ENCODE measurements around the gene SLC35A5. TPM values are rescaled to one million over a fixed set of nuclear protein-coding genes. Genes with fewer than 3 reads are reported as not detected.
A peak's percentile ranks its signal among the peaks of the same experiment; 100 is the strongest.
"Not testable (repeated sequence)": the region's sequence is repeated elsewhere in the genome, so short reads cannot be mapped to it uniquely, and the experiment has no call there.

The SLC35A5 gene
- total RNA-seq, 1 experiment from 2014 or later: 46.5 TPM

DNA sequence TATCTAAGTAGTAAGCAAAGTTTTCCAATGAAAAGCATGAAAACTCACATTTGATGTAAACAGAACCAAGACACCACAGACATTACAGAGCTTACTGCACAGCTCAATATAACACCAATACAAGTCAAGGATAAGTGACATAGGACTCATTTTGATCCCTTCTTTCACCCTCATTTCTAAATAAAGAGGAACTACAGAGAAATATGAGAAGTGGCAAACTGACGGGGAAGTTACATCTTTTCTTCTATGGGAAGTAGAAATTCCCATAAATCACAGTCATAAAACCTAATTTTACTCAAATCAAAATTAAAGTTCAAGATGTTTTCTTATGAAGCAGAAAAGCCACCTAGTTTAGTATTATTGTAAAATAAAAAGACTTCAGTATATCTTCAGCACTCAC, 3.9 kb upstream of the SLC35A5 start:
- H3K9me3 ChIP-seq (replicated peaks): no peaks in the 10 kb centered on the region
- H3K4me1 ChIP-seq (replicated peaks): no peaks in the 10 kb centered on the region
- no peak overlapping the region for H3K27ac ChIP-seq
- DNase-seq (ENCODE audit: low read depth in 1 of 2, low spot score in 2 of 2): no peak
- H3K4me3 ChIP-seq: no peak overlapping the region
- no peaks in the 10 kb centered on the region for H3K27me3 ChIP-seq (replicated peaks)
- H3K36me3 ChIP-seq: peaks cover 18% of the 10 kb centered on the region

DNA sequence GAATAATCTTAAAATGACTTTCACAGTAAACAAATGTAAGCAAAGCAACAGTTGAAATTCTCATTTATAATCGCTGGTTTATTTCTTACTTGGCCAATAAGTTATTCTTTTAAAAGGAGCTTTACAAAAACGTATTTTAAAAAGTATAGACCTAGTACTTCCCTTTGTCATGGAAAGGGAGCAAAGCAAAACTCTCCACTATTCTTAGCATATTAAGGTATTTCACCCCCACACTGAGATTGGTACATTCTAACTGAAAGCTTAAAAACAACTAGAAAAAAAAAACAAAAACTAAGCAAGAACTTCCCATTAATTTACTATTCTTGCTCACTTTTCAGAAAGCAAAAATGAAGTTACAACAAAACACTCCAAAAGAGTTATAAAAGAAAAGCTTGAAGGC, 1.5 kb upstream of the SLC35A5 start:
- no peaks in the 10 kb centered on the region for H3K9me3 ChIP-seq (replicated peaks)
- no peak for DNase-seq (ENCODE audit: low read depth in 1 of 2, low spot score in 2 of 2)
- no peaks in the 10 kb centered on the region for H3K27me3 ChIP-seq (replicated peaks)
- H3K27ac ChIP-seq: peak overlapping the region; percentile 79; the same call in 1 of the 2 replicates
- peaks cover 18% of the 10 kb centered on the region for H3K36me3 ChIP-seq
- H3K4me3 ChIP-seq: peak overlapping the region; percentile 53
- peaks cover 4% of the 10 kb centered on the region; the same call in 1 of the 2 replicates for H3K4me1 ChIP-seq (replicated peaks)

DNA sequence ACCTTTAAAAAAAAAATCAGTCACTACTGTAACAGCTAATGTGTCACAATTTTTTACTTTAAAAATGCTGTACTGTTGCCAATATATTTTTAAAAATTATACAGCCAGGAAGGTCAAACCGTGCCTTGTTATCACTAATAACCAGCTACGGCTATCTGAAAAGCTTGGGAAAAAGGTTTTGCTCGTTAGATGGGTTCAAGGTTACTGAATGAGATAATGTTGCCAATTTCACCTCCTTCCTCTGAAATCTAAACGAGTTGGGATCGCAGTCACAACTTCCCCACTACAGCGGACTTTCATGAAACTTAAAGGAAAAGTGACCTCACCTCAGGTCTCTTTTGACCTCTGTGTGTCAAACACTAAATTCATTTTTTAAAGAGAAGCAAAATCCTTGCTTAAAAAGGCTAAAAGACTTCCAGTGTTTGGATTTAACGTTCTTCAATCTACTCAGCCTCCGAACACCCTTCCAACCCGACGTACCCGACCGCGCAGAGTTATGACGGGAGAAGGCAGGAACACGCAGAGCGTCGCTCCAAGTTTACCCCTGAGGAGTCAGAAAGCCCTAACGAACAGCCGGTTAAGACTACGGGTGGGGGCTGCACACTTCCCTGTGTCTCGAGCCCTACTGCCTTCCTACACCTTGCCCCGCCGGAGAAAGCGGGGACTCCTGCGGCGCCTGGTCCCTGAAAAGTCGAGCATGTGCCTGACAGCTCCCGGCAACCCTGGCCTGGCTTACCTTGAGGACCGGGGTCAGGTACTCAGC, 943 bp upstream of the SLC35A5 start:
- H3K27ac ChIP-seq: peak overlapping the region; percentile 79
- no peaks in the 10 kb centered on the region for H3K27me3 ChIP-seq (replicated peaks)
- peak overlapping the region; percentile 53 for H3K4me3 ChIP-seq
- no peaks in the 10 kb centered on the region for H3K9me3 ChIP-seq (replicated peaks)
- peaks cover 4% of the 10 kb centered on the region; the same call in 1 of the 2 replicates for H3K4me1 ChIP-seq (replicated peaks)
- peak; percentile 75 to 80 for DNase-seq (ENCODE audit: low read depth in 1 of 2, low spot score in 2 of 2)
- peaks cover 15% of the 10 kb centered on the region for H3K36me3 ChIP-seq

DNA sequence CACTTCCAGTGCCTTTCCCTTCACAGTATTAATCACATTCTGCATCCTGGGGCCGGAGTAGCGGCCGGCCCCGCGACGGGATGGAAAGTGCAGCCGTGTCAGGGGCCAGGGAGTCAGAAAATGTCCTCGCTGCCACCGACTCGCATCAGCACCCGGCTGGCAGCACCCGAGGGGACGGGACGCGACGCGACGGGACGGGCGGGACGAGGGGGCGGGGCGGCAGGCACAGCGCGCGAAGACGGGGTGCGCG, 436 bp upstream of the SLC35A5 start:
- Histone ChIP-seq H3K9me3 (replicated peaks) (no peaks in the 10 kb centered on the region), H3K27me3 (replicated peaks) (no peaks in the 10 kb centered on the region), H3K36me3 (peaks cover 13% of the 10 kb centered on the region; the same call in 1 of the 2 replicates), H3K27ac (peak overlapping the region; percentile 79), H3K4me1 (replicated peaks) (peaks cover 4% of the 10 kb centered on the region; the same call in 1 of the 2 replicates), H3K4me3 (peak overlapping the region; percentile 53)
- no peak for DNase-seq (ENCODE audit: low read depth in 1 of 2, low spot score in 2 of 2)

DNA sequence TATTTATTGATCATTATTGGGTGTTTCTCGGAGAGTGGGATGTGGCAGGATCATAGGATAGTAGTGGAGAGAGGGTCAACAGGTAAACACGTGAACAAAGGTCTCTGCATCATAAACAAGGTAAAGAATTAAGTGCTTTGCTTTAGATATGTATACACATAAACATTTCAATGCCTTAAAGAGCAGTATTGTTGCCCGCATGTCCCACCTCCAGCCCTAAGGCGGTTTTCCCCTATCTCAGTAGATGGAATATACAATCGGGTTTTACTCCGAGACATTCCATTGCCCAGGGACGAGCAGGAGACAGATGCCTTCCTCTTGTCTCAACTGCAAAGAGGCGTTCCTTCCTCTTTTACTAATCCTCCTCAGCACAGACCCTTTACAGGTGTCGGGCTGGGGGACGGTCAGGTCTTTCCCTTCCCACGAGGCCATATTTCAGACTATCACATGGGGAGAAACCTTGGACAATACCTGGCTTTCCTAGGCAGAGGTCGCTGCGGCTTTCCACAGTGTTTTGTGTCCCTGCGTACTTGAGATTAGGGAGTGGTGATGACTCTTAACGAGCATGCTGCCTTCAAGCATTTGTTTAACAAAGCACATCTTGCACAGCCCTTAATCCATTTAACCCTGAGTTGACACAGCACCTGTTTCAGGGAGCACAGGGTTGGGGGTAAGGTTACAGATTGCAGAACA, 2.5 kb downstream of the SLC35A5 start:
- H3K27ac ChIP-seq; H3K36me3 ChIP-seq; H3K4me1 ChIP-seq (replicated peaks); H3K27me3 ChIP-seq (replicated peaks); DNase-seq (ENCODE audit: low read depth in 1 of 2, low spot score in 2 of 2); H3K4me3 ChIP-seq; H3K9me3 ChIP-seq (replicated peaks): not testable (repeated sequence)

DNA sequence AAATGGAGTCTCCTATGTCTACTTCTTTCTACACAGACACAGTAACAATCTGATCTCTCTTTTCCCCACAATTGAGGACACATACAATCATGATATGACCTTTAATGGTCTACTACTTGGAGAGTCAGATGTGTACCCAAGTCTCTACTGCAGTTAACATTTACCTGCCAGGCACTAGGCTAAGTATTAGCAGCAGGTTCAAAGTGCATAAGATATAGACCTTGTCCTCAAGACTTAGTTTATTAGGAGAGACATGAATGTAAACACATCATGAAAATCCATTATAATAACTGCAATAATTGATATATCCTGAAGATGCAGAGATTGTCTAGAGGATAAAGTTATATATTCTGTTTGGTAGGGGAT, 3.1 kb downstream of the SLC35A5 start:
- Histone ChIP-seq H3K9me3 (replicated peaks) (no peaks in the 10 kb centered on the region), H3K27me3 (replicated peaks) (no peaks in the 10 kb centered on the region), H3K4me3 (no peak overlapping the region), H3K4me1 (replicated peaks) (peaks cover 4% of the 10 kb centered on the region; the same call in 1 of the 2 replicates), H3K36me3 (peaks cover 6% of the 10 kb centered on the region; the same call in 1 of the 2 replicates), H3K27ac (no peak overlapping the region)
- no peak for DNase-seq (ENCODE audit: low read depth in 1 of 2, low spot score in 2 of 2)

DNA sequence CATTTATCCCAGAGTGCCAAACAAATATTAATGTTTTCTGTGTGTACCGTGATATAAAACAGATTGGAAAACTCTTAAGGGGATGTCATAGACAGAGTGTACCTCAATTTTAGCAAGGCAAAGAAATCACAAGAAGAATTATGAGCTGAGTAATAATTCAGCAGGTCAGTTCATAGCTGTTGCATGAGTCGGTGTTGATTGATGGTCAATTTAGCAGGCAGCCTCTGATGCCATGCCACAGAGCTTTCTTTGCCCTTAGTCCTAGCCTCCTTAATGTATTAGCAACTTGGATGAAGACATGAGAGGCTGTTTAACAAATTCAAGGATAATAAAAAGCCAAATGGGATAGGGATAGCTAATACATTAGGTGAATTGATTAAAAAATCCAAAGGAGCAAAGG, 6.8 kb downstream of the SLC35A5 start:
- Histone ChIP-seq H3K27me3 (replicated peaks) (no peaks in the 10 kb centered on the region), H3K9me3 (replicated peaks) (no peaks in the 10 kb centered on the region), H3K36me3 (peaks cover 14% of the 10 kb centered on the region; the same call in 1 of the 2 replicates), H3K27ac (no peak overlapping the region), H3K4me3 (no peak overlapping the region), H3K4me1 (replicated peaks) (no peaks in the 10 kb centered on the region)
- DNase-seq (ENCODE audit: low read depth in 1 of 2, low spot score in 2 of 2): no peak

DNA sequence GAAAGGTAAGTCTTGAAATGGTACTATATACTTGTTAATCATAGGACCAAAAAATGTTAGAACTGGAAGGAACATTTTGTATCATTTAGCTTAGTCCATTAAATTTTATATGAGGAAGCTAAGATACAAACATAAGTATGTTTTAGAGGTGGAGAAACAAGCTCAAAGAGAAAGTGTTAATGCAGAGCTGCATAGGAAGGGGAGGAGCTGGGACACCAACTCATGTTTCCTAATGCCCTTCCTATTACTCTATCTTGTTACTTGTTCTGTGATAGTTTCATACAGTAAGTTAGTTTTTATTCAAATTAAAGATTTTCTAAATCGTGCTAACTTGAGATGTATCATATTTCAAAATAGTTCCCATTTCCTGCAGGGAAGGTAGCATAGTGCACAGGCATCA, 7.4 kb downstream of the SLC35A5 start:
- Histone ChIP-seq H3K27me3 (replicated peaks) (no peaks in the 10 kb centered on the region), H3K27ac (no peak overlapping the region), H3K4me3 (no peak overlapping the region), H3K36me3 (peaks cover 14% of the 10 kb centered on the region; the same call in 1 of the 2 replicates), H3K9me3 (replicated peaks) (no peaks in the 10 kb centered on the region), H3K4me1 (replicated peaks) (no peaks in the 10 kb centered on the region)
- DNase-seq (ENCODE audit: low read depth in 1 of 2, low spot score in 2 of 2): no peak

DNA sequence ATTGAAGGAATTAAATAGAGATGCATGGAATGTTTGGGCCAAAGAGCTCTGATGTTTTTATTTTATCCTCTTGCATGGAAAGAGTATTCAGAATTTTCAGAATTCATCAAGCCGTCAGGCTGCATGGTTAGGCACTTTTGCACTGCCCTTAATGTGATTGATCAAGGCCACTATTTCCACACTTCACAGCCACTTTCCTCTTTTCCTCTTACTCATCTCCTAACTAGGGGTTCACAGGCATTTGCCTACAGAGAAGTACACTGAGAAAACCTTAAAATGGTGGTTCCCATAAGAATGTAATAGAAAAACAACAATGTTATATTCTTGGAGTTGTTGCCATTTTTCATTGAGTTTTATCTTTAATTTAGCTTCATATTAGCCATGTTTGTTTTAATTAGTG, 10.9 kb downstream of the SLC35A5 start:
- peaks cover 14% of the 10 kb centered on the region; the same call in 1 of the 2 replicates for H3K36me3 ChIP-seq
- no peak for DNase-seq (ENCODE audit: low read depth in 1 of 2, low spot score in 2 of 2)
- no peaks in the 10 kb centered on the region for H3K4me1 ChIP-seq (replicated peaks)
- H3K4me3 ChIP-seq: no peak overlapping the region
- no peak overlapping the region for H3K27ac ChIP-seq
- H3K27me3 ChIP-seq (replicated peaks): no peaks in the 10 kb centered on the region
- H3K9me3 ChIP-seq (replicated peaks): no peaks in the 10 kb centered on the region

DNA sequence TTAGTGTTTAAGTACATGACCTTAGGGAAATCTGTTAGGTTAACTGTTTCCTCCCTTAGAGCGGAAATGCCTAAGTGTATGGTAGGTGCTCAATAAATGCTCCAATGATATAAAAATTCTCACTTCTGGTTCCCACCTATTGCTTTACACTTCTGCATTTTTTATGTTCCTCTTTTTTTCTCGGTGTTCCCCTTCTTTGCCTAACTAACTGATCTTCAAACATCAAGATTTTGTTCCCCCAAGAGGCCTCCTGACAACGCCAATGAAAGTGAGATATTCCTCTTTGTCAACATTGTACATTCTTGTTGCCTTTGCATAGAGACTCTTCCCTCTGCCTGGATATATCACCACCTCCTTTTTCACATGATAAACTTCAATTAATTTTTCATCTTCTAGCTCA, 17.4 kb downstream of the SLC35A5 start:
- peaks cover 20% of the 10 kb centered on the region for H3K36me3 ChIP-seq
- DNase-seq (ENCODE audit: low read depth in 1 of 2, low spot score in 2 of 2): no peak
- H3K4me1 ChIP-seq (replicated peaks): peaks cover 5% of the 10 kb centered on the region
- H3K4me3 ChIP-seq: no peak overlapping the region
- no peaks in the 10 kb centered on the region for H3K9me3 ChIP-seq (replicated peaks)
- peak overlapping the region; percentile 50; the same call in 1 of the 2 replicates for H3K27ac ChIP-seq
- H3K27me3 ChIP-seq (replicated peaks): no peaks in the 10 kb centered on the region

DNA sequence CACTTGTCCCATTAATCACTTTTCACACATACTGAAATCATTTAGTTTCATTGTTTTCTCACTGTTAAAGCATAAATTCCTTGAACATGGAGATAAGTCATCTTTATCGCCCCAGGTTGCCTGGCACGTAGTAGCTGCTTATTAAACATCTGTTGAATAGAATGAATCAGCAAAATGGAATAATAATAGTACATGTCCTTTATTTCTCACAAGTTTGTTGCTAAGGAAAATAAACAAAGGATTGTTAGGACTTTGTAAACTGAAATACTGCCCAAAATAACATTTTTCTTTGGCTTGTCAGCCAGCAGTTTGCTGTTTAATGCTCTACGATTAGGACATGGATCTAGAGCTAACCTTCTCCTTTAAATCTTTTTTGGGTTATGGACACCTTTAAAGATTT, 17.9 kb downstream of the SLC35A5 start:
- Histone ChIP-seq H3K9me3 (replicated peaks) (no peaks in the 10 kb centered on the region), H3K4me1 (replicated peaks) (peaks cover 5% of the 10 kb centered on the region), H3K4me3 (no peak overlapping the region), H3K27me3 (replicated peaks) (no peaks in the 10 kb centered on the region), H3K27ac (peak overlapping the region; percentile 50), H3K36me3 (peaks cover 25% of the 10 kb centered on the region)
- peak in 1 of 2 experiments; percentile 31 for DNase-seq (ENCODE audit: low read depth in 1 of 2, low spot score in 2 of 2)

DNA sequence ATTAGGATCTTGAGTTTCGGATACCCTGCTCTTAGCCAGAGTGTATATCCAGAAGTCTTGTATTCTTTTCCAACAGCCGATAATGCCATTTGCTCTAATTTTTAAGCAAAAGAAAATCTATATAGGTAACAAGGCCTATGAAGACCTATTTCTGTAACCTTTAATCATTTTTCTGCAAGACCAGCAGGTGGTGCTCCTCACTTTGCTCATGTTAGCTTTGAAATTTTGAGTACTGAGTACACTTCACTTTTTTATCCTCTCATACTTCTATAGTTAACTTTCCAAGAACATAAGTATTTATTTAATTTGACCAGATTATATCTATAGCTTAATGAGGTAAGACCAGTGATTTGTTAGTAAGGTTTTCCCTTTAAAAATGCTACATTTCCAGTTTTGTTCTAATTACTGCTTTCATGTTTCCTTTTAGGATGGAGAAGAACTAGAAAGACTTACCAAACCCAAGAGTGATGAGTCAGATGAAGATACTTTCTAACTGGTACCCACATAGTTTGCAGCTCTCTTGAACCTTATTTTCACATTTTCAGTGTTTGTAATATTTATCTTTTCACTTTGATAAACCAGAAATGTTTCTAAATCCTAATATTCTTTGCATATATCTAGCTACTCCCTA, 20.5 kb downstream of the SLC35A5 start:
- Histone ChIP-seq H3K4me1 (replicated peaks) (peaks cover 5% of the 10 kb centered on the region), H3K9me3 (replicated peaks) (no peaks in the 10 kb centered on the region), H3K27me3 (replicated peaks) (no peaks in the 10 kb centered on the region), H3K36me3 (peaks cover 32% of the 10 kb centered on the region), H3K27ac (no peak overlapping the region), H3K4me3 (no peak overlapping the region)
- no peak for DNase-seq (ENCODE audit: low read depth in 1 of 2, low spot score in 2 of 2)

DNA sequence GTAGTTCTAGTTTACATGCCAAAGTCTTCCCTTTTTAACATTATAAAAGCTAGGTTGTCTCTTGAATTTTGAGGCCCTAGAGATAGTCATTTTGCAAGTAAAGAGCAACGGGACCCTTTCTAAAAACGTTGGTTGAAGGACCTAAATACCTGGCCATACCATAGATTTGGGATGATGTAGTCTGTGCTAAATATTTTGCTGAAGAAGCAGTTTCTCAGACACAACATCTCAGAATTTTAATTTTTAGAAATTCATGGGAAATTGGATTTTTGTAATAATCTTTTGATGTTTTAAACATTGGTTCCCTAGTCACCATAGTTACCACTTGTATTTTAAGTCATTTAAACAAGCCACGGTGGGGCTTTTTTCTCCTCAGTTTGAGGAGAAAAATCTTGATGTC, 21.3 kb downstream of the SLC35A5 start:
- DNase-seq (ENCODE audit: low read depth in 1 of 2, low spot score in 2 of 2): no peak
- no peak overlapping the region for H3K4me3 ChIP-seq
- no peaks in the 10 kb centered on the region for H3K27me3 ChIP-seq (replicated peaks)
- no peak overlapping the region for H3K27ac ChIP-seq
- H3K9me3 ChIP-seq (replicated peaks): no peaks in the 10 kb centered on the region
- peaks cover 5% of the 10 kb centered on the region for H3K4me1 ChIP-seq (replicated peaks)
- peaks cover 32% of the 10 kb centered on the region for H3K36me3 ChIP-seq

DNA sequence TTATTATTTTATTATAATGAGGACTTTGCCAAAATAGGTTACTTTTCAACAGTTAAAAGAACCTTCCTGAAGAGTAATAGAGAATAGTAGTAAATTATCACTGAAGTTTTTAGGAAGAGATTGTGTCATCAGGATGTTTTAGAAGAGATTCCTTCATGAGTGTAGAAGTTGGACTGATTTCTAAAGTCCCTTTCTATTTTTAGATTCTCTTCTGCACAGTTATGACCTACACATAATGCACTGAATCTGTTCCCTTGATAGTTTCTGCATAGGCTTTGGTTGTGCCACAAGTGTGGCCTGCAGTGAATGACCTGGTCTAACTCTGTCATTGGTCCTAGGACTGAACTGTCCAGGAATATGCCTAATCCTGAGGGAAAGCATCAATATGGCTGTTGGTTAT, 23.9 kb downstream of the SLC35A5 start:
- DNase-seq (ENCODE audit: low read depth in 1 of 2, low spot score in 2 of 2): no peak
- Histone ChIP-seq H3K27ac (no peak overlapping the region), H3K4me3 (no peak overlapping the region), H3K36me3 (peaks cover 24% of the 10 kb centered on the region), H3K9me3 (replicated peaks) (no peaks in the 10 kb centered on the region), H3K27me3 (replicated peaks) (no peaks in the 10 kb centered on the region), H3K4me1 (replicated peaks) (no peaks in the 10 kb centered on the region)

Measured in SJSA1 (cell line).